ENCODE measurements around the gene SLC22A12. TPM values are rescaled to one million over a fixed set of nuclear protein-coding genes. Genes with fewer than 3 reads are reported as not detected.
A peak's percentile ranks its signal among the peaks of the same experiment; 100 is the strongest.

The SLC22A12 gene
- polyA plus RNA-seq, 4 donors = 3.3 to 5.3 (median 5.2) TPM

DNA sequence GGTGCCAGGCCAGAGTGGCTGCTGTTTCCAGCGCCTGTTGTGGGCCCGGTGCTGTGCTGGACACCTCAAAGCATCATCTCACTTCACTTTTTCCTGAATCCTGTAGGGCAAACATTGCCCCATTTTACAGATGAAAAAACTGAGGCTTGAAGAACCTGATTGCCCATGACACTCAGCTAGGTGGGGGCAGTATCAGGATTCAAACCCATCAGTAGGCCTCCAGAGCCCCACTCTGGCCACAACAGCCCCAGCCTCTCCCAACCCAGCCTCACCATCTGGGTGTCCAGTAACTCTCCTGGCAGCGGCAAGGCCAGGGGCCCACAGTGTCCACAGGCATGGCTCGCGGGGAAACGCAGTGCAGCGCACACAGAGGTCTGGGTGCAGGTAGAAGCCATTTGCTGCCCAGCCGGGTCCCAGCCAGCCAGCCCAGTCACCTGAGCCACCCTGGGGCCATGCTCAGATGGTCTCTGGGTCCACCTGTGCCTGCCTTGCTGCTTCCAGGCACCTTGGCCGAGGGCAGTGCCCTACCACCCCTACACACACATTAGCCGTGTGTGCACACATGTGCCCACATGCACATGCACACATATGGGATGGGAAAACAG lies 11.5 kb downstream of the SLC22A12 start:
- DNase-seq (ENCODE audit: low read depth in 4 of 4, low spot score in 3 of 4) = no peak

DNA sequence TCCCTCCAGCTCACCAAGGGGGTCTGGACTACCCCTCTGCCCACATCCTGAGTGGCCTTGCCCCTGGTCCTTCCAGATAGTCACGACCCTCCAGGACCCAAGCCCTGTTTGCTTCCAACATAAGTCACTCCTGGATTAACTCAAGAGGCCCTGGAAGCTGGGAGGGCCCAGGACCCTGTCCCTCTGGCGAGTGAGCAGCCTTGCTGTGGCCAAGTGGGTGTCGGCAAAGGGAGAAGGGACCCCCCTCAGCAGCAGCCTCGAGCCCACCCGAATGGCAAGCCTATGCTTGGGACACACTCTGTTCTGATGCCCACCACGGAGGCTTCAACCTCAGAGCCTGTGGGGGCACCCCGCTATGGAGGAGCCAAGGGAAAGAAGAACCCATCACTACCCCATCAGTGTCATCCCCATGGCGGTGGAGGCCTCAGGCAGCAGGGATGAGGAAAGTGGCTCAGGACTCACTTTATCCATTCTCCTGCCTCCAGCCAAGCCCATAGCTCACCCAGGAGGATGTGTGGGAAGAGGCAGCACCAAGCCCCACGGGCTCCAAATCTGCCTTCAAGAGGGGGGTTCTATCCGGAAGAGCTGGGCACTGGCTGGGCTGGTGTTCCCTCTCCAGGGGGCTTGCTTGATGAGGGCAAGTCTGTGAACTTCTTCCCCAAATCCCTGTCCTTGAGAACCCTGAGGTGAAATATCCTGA lies 12.5 kb downstream of the SLC22A12 start:
- DNase-seq (ENCODE audit: low read depth in 4 of 4, low spot score in 3 of 4) = no peak

GRCh38 chr11:64604458-64605243 lies 13.6 kb downstream of the SLC22A12 start:
- DNase-seq (ENCODE audit: low read depth in 4 of 4, low spot score in 3 of 4) = no peak

DNA sequence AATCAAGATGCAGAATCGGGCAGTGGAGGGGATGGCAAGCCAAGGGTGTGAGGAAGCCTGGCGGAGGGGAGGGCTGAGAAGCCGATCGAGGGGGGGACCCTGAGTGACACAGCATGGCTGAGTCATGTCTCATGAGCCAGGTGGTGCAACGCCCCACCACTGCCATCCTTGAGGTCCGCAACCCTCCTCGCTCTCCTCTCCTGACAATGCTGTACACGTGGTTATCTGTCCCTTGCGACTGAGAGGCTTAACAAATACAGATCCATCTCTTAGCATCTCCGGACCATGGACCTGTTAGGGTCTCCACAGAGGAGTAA lies 14.2 kb downstream of the SLC22A12 start:
- DNase-seq (ENCODE audit: low read depth in 4 of 4, low spot score in 3 of 4) = no peak

DNA sequence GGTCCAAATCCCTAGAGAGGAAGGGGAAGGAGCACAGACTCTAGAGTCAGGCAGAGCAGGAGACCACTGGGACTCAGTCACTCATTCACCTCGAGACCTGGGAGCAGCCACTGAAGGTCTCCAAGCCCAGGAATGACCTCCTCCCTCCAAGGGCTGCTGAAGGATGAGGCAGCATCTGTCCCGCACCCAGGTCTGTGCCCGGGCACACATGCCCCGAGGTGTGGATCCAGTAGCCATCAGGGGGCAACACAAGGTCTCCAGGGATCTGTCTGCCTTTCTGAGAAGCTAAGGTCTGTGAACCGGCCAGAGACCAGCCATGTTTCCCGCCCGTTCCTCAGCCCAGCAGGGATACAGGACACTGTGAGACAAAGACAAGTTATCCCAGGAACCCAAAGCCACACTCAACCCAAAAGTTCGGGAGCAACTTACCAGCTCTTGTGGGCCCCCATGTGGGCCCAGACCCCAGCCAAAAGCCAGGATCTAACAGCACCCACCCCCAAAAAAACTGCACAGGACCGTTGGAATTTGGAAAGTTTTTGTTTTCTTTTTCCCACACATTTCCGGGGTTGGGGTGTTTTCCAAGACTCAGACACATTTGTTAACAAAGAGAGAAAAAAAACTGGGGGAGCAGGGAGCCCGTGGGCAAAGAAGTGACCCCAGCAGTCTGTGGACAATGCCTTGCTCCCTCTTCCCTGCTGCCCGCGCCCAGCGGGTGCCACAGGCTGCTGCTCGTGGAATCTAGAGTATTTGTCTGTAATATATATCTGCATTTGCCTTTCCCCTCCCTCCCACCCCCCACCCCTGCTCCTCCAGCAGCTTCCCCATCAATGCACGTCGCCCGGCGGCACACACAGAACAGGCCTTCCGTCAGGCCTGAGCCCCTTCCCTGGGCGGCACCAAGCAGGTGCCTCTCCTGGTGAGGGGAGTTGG lies 14.9 kb downstream of the SLC22A12 start:
- DNase-seq (ENCODE audit: low read depth in 4 of 4, low spot score in 3 of 4) = no peak

GRCh38 chr11:64606796-64607380 lies 15.9 kb downstream of the SLC22A12 start:
- no peak for DNase-seq (ENCODE audit: low read depth in 4 of 4, low spot score in 3 of 4)

DNA sequence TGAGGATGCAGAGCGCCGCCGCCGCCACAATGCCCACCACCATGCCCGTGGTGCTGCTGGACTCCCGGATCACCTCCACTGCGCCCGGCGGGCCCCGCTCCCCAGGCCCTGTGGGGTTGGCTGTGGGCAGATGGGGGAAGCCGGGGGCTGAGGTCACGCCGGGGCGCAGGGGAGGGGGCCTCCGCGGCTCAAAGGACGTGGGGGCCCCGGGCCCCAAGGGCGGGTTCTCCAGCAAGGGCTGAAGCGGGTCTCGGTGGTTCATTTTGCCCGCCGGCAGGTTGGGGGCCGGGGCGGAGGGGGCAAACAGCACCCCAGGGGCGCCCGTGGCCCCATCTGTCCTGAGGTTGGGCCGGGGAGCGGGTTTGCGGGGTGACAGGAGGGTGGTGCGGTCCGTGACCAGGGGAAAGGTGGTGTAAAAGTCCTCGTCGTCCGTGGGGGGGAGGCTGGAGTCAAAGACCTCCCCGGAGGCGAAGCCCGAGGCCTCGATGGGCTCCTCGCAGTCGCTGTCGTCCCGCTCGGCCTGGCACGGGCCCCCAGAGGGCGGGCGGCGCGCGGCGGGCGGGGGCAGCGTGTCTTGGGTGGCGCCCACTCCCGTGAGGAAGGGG lies 16.5 kb downstream of the SLC22A12 start:
- no peak for DNase-seq (ENCODE audit: low read depth in 4 of 4, low spot score in 3 of 4)

DNA sequence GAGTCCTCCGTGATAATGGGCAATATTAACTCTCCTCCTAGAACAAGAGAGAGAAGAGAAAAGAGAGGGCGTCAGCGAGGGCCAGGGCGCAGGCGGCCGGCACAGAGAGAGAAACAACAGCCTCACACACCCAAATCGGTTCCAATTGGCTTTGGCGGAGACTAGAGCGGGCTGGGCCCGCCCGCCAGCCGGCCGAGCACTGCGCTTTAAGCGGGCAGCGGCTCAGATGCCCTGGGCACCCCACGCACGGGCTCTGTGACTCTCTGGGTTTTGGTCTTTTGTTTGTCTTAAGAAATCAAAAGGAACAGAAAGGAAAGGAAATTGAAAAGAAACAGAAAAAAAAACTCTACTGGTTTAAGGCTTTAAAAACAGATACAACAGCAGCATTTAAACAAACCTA lies 17.0 kb downstream of the SLC22A12 start:
- no peak for DNase-seq (ENCODE audit: low read depth in 4 of 4, low spot score in 3 of 4)

- DNase-seq (ENCODE audit: low read depth in 4 of 4, low spot score in 3 of 4) = no peak
These were observed 17.6 kb downstream of the SLC22A12 start for GRCh38 chr11:64608636-64609035.

DNA sequence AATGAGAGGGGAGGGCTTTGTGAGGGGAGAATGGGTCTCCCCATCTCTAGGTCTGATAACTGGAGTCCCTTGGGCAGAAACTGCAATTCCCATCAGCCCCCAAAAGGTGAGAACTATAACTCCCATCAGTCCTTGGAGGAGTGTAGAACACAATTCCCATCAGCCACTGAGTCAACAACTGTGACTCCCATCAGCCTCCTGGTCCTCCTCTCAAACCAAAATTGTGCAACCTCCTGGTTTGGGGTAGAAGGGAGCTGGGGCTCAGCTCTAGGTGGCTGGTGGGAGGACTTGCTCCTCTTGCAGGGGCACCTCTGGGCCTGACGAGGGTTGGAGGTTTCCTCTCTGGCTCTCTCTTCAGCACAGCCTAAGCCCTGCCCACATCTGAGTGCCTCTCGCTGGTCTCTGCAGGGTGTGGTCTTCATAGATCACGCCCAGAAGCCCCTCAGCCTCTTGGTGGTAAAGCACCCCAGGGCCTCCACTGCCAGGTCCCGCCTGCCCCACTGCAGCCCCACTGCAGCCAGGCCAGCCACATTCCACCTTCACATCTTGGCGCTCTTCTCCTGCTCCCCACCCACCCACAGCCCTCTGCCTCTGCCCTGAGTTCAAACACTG lies 18.5 kb downstream of the SLC22A12 start:
- no peak for DNase-seq (ENCODE audit: low read depth in 4 of 4, low spot score in 3 of 4)

- DNase-seq (ENCODE audit: low read depth in 4 of 4, low spot score in 3 of 4) = no peak
These were observed 19.6 kb downstream of the SLC22A12 start for GRCh38 chr11:64610596-64610995.

DNA sequence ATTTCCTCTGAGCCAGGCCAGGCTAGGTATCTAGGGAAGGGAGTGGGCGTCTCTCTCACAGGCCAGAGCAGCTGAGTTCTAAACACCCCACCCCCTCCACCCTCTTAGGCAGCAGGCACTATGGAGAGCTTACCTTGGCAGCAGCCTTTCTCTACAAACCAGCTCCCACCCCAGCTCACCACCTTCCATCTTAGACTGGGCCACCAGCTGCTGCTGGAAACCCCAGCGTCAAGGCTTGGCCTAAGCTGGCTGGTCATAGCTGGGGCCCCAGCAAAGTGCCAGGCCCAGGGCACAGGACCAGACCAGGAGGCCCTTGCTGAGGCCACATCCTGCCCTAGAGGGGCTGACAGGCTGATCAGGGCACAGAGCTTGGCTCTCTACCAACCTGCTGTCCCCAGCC lies 20.2 kb downstream of the SLC22A12 start:
- DNase-seq (ENCODE audit: low read depth in 4 of 4, low spot score in 3 of 4) = no peak

DNA sequence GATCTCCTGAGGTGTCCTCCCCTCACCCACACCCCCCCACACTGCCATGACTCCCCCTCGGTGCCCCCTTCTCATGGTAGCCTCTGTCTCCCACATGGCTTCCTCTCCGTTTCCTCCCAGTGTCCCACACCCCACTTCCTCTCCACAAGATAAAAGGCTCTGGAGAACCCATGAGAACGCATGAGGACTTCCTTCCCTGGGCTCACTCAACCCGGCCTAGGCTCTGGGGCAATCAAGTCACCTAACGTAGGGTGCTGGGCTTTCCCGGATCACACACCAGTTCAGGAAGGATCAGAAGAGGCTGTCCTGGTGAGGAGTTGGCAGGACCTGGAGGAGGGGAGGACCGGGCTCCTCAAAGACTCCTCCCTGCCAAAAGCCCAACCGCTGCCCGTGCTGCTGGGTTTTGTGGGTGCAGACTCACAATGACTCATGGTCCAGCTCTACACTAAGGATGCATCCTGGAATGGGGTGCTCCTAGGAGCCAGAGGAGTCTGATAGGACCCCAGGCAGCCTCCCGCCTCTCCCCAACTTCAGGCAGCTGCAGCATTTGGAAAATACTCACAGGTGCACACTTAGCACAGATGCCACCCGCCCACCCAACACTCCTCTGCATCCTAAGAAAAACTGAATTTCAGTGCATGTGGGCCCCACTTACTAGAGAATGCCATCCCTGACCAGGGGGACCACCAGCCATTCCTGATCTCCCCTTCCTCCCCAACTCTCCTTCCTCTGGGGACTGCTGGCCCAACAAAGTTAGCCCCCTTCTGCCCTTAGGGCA lies 21.0 kb downstream of the SLC22A12 start:
- no peak for DNase-seq (ENCODE audit: low read depth in 4 of 4, low spot score in 3 of 4)

- DNase-seq (ENCODE audit: low read depth in 4 of 4, low spot score in 3 of 4) = no peak
These were observed 22.6 kb downstream of the SLC22A12 start for GRCh38 chr11:64613648-64614047.

GRCh38 chr11:64614917-64615316 lies 23.9 kb downstream of the SLC22A12 start:
- DNase-seq (ENCODE audit: low read depth in 4 of 4, low spot score in 3 of 4) = no peak

- DNase-seq (ENCODE audit: low read depth in 4 of 4, low spot score in 3 of 4) = no peak
These were observed 25.8 kb downstream of the SLC22A12 start for GRCh38 chr11:64616817-64617216.

GRCh38 chr11:64619196-64619595 lies 28.2 kb downstream of the SLC22A12 start:
- DNase-seq (ENCODE audit: low read depth in 4 of 4, low spot score in 3 of 4) = no peak

GRCh38 chr11:64619811-64620380 lies 28.9 kb downstream of the SLC22A12 start:
- peak in 1 of 4 donors; percentile 67 for DNase-seq (ENCODE audit: low read depth in 4 of 4, low spot score in 3 of 4)

Measured in right renal pelvis (tissue), 4 donors.